ENCODE data around the gene ORAI2. TPM values are rescaled to one million over a fixed set of nuclear protein-coding genes. Genes with fewer than 3 reads are reported as not detected.

ORAI2 gene
- total and polyA plus RNA-seq, 2 of the 4 experiments (the other 2 are of a cell fraction), result 52.0 to 58.3 TPM

- no peak overlapping the region for H3K4me2 ChIP-seq (ENCODE audit: low read depth, low read length)
- CTCF ChIA-PET, result interaction anchor here (2.6 kb wide), 1 partner anchor 10 kb away, joined by 7 read pairs; no protein-coding TSS in a partner anchor
- no peak for TF ChIP-seq MAFK (IDR thresholded peaks at IDR 0.05; ENCODE audit: low read depth, low read length)
- TF ChIP-seq BHLHE40 (IDR thresholded peaks at IDR 0.05; ENCODE audit: low read depth, low read length), result no peak
- no peak overlapping the region for H2BK120ac ChIP-seq (ENCODE audit: low read depth, low read length)
- H4K5ac ChIP-seq (ENCODE audit: low read depth, low read length), result no peak overlapping the region
- POLR2A ChIA-PET (ENCODE audit: unreplicated experiment), result no interaction called here
- in situ Hi-C loops (cut with MboI; ENCODE audit: low sequenced_read_pairs) (no loop called here), dilution Hi-C loops (cut with HindIII; ENCODE audit: low sequenced_read_pairs, unreplicated experiment) (no loop called here), intact Hi-C loops (cut with micrococcal nuclease) (no loop called here)
- no peak for DNase-seq
- no peak overlapping the region for H3K18ac ChIP-seq (ENCODE audit: low read depth, low read length)
- peak overlapping the region; percentile 61 for H2AK9ac ChIP-seq (replicated peaks; ENCODE audit: low read depth, low read length, poor library complexity)
- H3K79me1 ChIP-seq (ENCODE audit: low read depth in 1 of 2, low read length in 2 of 2), result peaks cover 0 to 29% of the 10 kb centered on the region in 2 experiments; a peak in 3 of 4 replicates
- H2BK15ac ChIP-seq (ENCODE audit: low read depth, low read length), result no peak overlapping the region
- peaks cover 12% of the 10 kb centered on the region for H4K20me1 ChIP-seq (ENCODE audit: insufficient read depth, low read length)
- H4K91ac ChIP-seq (ENCODE audit: insufficient read depth, low read depth, low read length), result no peak overlapping the region
- no peak for ATAC-seq (ENCODE audit: low read depth)
- no peak overlapping the region for H3K56ac ChIP-seq (ENCODE audit: extremely low read depth, insufficient read depth, low read length)
- WGBS, 2 experiments (ENCODE audit: extremely low coverage in 2 of 2, insufficient read length in 1 of 2), result 96% methylated on average over 17 of the region's 40 CpGs; no CpG with 5 or more reads in 1 of the 2 experiments
- peak overlapping the region; percentile 9; the same call in 1 of the 2 replicates for H2AK5ac ChIP-seq (ENCODE audit: low read depth, low read length)
- no peaks in the 10 kb centered on the region for H3K9me3 ChIP-seq (ENCODE audit: control insufficient read depth, insufficient read depth, low read length)
- no TSS peak for BruUV-seq (replicated peaks)
- H3K27me3 ChIP-seq (ENCODE audit: control insufficient read depth, insufficient read depth, low read length), result no peaks in the 10 kb centered on the region
- H4K8ac ChIP-seq (ENCODE audit: low read depth in 2 of 2, low read length in 2 of 2), result no peak overlapping the region
- peaks cover 27% of the 10 kb centered on the region for H3K36me3 ChIP-seq (ENCODE audit: control insufficient read depth, insufficient read depth, low read length)
- H3K14ac ChIP-seq (replicated peaks; ENCODE audit: low read depth, low read length), result peak overlapping the region; percentile 79; the same call in 1 of the 2 replicates
- H3K9ac ChIP-seq (ENCODE audit: low read depth, low read length), result no peak overlapping the region
- H2BK20ac ChIP-seq (ENCODE audit: low read depth, low read length), result no peak overlapping the region
- no peak overlapping the region for H2BK5ac ChIP-seq (ENCODE audit: low read depth, low read length, poor library complexity, severe bottlenecking)
- H3K4me3 ChIP-seq (ENCODE audit: insufficient read depth, low read depth, low read length), result no peak overlapping the region
- peak overlapping the region; percentile 43 for H2AFZ ChIP-seq (replicated peaks; ENCODE audit: low read length, poor library complexity)
- no peak overlapping the region for H3K23ac ChIP-seq (ENCODE audit: low read depth, low read length)
- H3K4me1 ChIP-seq (ENCODE audit: control insufficient read depth, insufficient read depth, low read length), result peaks cover 8% of the 10 kb centered on the region
- H3K27ac ChIP-seq (ENCODE audit: insufficient read depth, low read length), result no peak overlapping the region
- no peaks in the 10 kb centered on the region for H3K9me1 ChIP-seq (ENCODE audit: insufficient read depth, low read length)
- H3K4ac ChIP-seq (ENCODE audit: low read depth, low read length), result no peak overlapping the region
These were observed 24.1 kb downstream of the ORAI2 start for GRCh38 chr7:102457352-102457924.

Data from IMR-90 (cell line).